H1 (cell line): ENCODE data around the gene DNLZ. TPM values are rescaled to one million over a fixed set of nuclear protein-coding genes. Genes with fewer than 3 reads are reported as not detected.

Source experiments
- BCL11A ChIP-seq, 2 experiments: IDR thresholded peaks; one replicate each; pipeline ENCODE4 v1.6.1; 2011; ENCODE audit warnings: low read depth in 2 of 2, low read length in 2 of 2, mild to moderate bottlenecking in 2 of 2
- CBX8 ChIP-seq: fragments of 300-800, 300-1000 bp; sonication (generic); IDR thresholded peaks from 2 replicates; pipeline ENCODE4 v1.7.1; 2016; ENCODE audit warnings: low read depth, low read length, borderline replicate concordance
- CEBPB ChIP-seq: IDR thresholded peaks from 2 replicates; pipeline ENCODE4 v1.6.1; 2012; ENCODE audit warnings: low read depth, low read length
- CHD1 ChIP-seq: IDR thresholded peaks from 2 replicates; pipeline ENCODE4 v1.6.1; 2012; ENCODE audit warnings: low read depth, low read length, improper control_type of control experiment
- CHD2 ChIP-seq: IDR thresholded peaks from 2 replicates; pipeline ENCODE4 v1.6.1; 2012; ENCODE audit warnings: low read length, improper control_type of control experiment
- CHD7 ChIP-seq: fragments of 300-600 bp; sonication (generic); IDR thresholded peaks from 2 replicates; pipeline ENCODE4 v1.7.1; 2012; ENCODE audit warnings: low read length, moderate library complexity, mild to moderate bottlenecking, inconsistent platforms; ENCODE audit not compliant: insufficient replicate concordance
- GABPA ChIP-seq: IDR thresholded peaks from 2 replicates; pipeline ENCODE4 v1.6.1; 2011; ENCODE audit warnings: mild to moderate bottlenecking, low read length, moderate library complexity, borderline replicate concordance; ENCODE audit not compliant: insufficient read depth
- GTF2F1 ChIP-seq: IDR thresholded peaks from 2 replicates; pipeline ENCODE4 v1.6.1; 2012; ENCODE audit warnings: low read depth, low read length, improper control_type of control experiment, borderline replicate concordance
- JUND ChIP-seq: IDR thresholded peaks from 2 replicates; pipeline ENCODE4 v1.6.1; 2011; ENCODE audit warnings: mild to moderate bottlenecking, improper control_type of control experiment, low read length
- MAFK ChIP-seq: IDR thresholded peaks from 2 replicates; pipeline ENCODE4 v1.6.1; 2012; ENCODE audit warnings: low read depth, mild to moderate bottlenecking, improper control_type of control experiment, low read length
- RNF2 ChIP-seq: fragments of 200-900, 300-1000 bp; sonication (generic); IDR thresholded peaks from 2 replicates; pipeline ENCODE4 v1.7.1; 2016; ENCODE audit warnings: borderline replicate concordance, low read depth, mild to moderate bottlenecking, antibody characterized with exemption, low read length; ENCODE audit not compliant: poor library complexity, severe bottlenecking; ENCODE audit errors: missing control alignments
- TBP ChIP-seq: IDR thresholded peaks from 2 replicates; pipeline ENCODE4 v1.6.1; 2011; ENCODE audit warnings: low read depth, low read length, improper control_type of control experiment
- polyA plus RNA-seq, 7 experiments: library from polyadenylated mRNA; depleted of rRNA in 3 of 7; stranded (reverse) in 5 of 7; unstranded in 2 of 7; fragments of >200 nt in 5 of 7; fragments of 200-250 nt in 2 of 7; gene quantifications; 1 replicate in 5 of 7; 2 replicates in 1 of 7; 4 replicates in 1 of 7; pipeline versions ENCODE4 v1.2.1 to v1.2.3, GENCODE V29; 2011 to 2013; ENCODE audit warnings: missing spikeins in 2 of 7, mixed read lengths in 2 of 7
- total RNA-seq: library from RNA; stranded (reverse); fragmentation: NEBNext Ultra II Directional; extraction: Animal tissue kit (Norgen Biotek cat#: 25700); gene quantifications from 2 replicates; pipeline ENCODE4 v1.2.1, GENCODE V29; 2021

DNLZ gene
- total and polyA plus RNA-seq, 2 of the 8 experiments (the other 6 are each of a cell fraction or from before 2014, with no cell fraction given) = 11.6 to 17.9 TPM

GRCh38 chr9:136330406-136330990 lies 33.0 kb downstream of the DNLZ start (continued):
- TF ChIP-seq CHD7 (no peak), BCL11A (IDR thresholded peaks at IDR 0.05; ENCODE audit: low read depth in 2 of 2, low read length in 2 of 2) (no peak), CHD2 (no peak), CHD1 (no peak), RNF2 (no peak), MAFK (no peak), JUND (no peak), CEBPB (no peak), TBP (no peak), GABPA (no peak), CBX8 (no peak), GTF2F1 (no peak)
- TF ChIP-seq, all 59 proteins: peak for 0
